GM23338 (cell line): ENCODE results near the gene DYNC2H1. TPM values are rescaled to one million over a fixed set of nuclear protein-coding genes. Genes with fewer than 3 reads are reported as not detected.

Experiments used
- ATAC-seq: fragments of 200-7000 bp; cut with Tn5 transposase; 3 replicates; pipeline ENCODE4 v1.9.1; 2020
- DNase-seq: peaks from one replicate; pipeline ENCODE4 v3.0.0-alpha.2; 2015; ENCODE audit warnings: low spot score
- H2AFZ ChIP-seq: fragments of 200-600 bp; sonication (generic); 2 replicates; pipeline ENCODE4 v1.8.0; 2016; ENCODE audit warnings: antibody characterized with exemption, mild to moderate bottlenecking, moderate library complexity
- H3F3A ChIP-seq: fragments of 200-600 bp; sonication (generic); replicated peaks from 2 replicates; pipeline ENCODE4 v1.8.0; 2017; ENCODE audit warnings: antibody characterized with exemption, mixed run types, low read depth
- H3K27ac ChIP-seq: fragments of 200-600 bp; sonication (generic); 2 replicates; pipeline ENCODE4 v1.6.1; 2016; ENCODE audit warnings: low read depth
- H3K27me3 ChIP-seq: fragments of 200-600 bp; sonication (generic); 2 replicates; pipeline ENCODE4 v1.8.0; 2016; ENCODE audit warnings: mild to moderate bottlenecking, mixed run types, moderate library complexity; ENCODE audit not compliant: insufficient read depth
- H3K36me3 ChIP-seq: fragments of 200-600 bp; sonication (generic); 2 replicates; pipeline ENCODE4 v1.8.0; 2016; ENCODE audit warnings: mild to moderate bottlenecking; ENCODE audit not compliant: insufficient read depth
- H3K4me1 ChIP-seq: fragments of 200-600 bp; sonication (generic); 2 replicates; pipeline ENCODE4 v1.8.0; 2016; ENCODE audit warnings: mild to moderate bottlenecking, moderate library complexity; ENCODE audit not compliant: insufficient read depth
- H3K4me2 ChIP-seq: fragments of 200-600 bp; sonication (generic); 2 replicates; pipeline ENCODE4 v1.7.1; 2017; ENCODE audit warnings: mixed run types
- H3K4me3 ChIP-seq: fragments of 200-600 bp; sonication (generic); 2 replicates; pipeline ENCODE4 v1.6.1; 2016; ENCODE audit warnings: mixed run types
- H3K79me2 ChIP-seq: fragments of 200-600 bp; sonication (generic); replicated peaks from 2 replicates; pipeline ENCODE4 v1.8.0; 2017; ENCODE audit warnings: mild to moderate bottlenecking; ENCODE audit not compliant: insufficient read depth
- H3K9me2 ChIP-seq: fragments of 200-600 bp; sonication (generic); 2 replicates; pipeline ENCODE4 v1.8.0; 2017; ENCODE audit not compliant: insufficient read depth
- H4K20me1 ChIP-seq: fragments of 200-600 bp; sonication (generic); replicated peaks from 2 replicates; pipeline ENCODE4 v1.8.0; 2017; ENCODE audit warnings: mild to moderate bottlenecking; ENCODE audit not compliant: insufficient read depth
- H3K27ac Mint-ChIP-seq: 2 replicates; pipeline ENCODE4 v1.8.0; 2020; ENCODE audit warnings: inconsistent platforms, mild to moderate bottlenecking, moderate library complexity, mixed read lengths
- H3K27me3 Mint-ChIP-seq: 3 replicates; pipeline ENCODE4 v1.8.0; 2022; ENCODE audit warnings: low read depth, mild to moderate bottlenecking, moderate library complexity, mixed read lengths, inconsistent platforms; ENCODE audit not compliant: insufficient read depth, poor library complexity
- H3K36me3 Mint-ChIP-seq: 3 replicates; pipeline ENCODE4 v1.8.0; 2021; ENCODE audit warnings: low read depth, mild to moderate bottlenecking, inconsistent platforms, moderate library complexity, mixed read lengths
- H3K4me1 Mint-ChIP-seq: 3 replicates; pipeline ENCODE4 v1.8.0; 2020; ENCODE audit warnings: mild to moderate bottlenecking, inconsistent platforms, mixed read lengths
- H3K4me3 Mint-ChIP-seq: 3 replicates; pipeline ENCODE4 v1.8.0; 2021; ENCODE audit warnings: moderate library complexity, mild to moderate bottlenecking, inconsistent platforms, mixed read lengths
- H3K9me3 Mint-ChIP-seq: 3 replicates; pipeline ENCODE4 v1.8.0; 2020; ENCODE audit warnings: moderate library complexity, mild to moderate bottlenecking, inconsistent platforms, mixed read lengths
- CREB1 ChIP-seq: fragments of 250-450 bp; sonication (Bioruptor Pico); IDR thresholded peaks from 2 replicates; pipeline ENCODE4 v1.5.0; 2020; ENCODE audit warnings: low read depth, mild to moderate bottlenecking, moderate library complexity
- CTCF ChIP-seq, 2 experiments: fragments of 200-600 bp in 1 of 2; sonication (generic) in 1 of 2; conservative IDR thresholded peaks; 2 replicates each; pipeline versions ENCODE4 v1.5.1 to v1.6.1; 2016 to 2017; ENCODE audit warnings: antibody characterized with exemption in 2 of 2, low read depth in 2 of 2, mild to moderate bottlenecking in 2 of 2, moderate library complexity in 1 of 2
- ETS1 ChIP-seq: IDR thresholded peaks from 2 replicates; pipeline ENCODE4 v1.6.1; 2016; ENCODE audit warnings: antibody characterized with exemption
- EZH2phosphoT487 ChIP-seq: fragments of 200-600 bp; sonication (generic); IDR thresholded peaks from one replicate; pipeline ENCODE4 v1.8.1; 2018; ENCODE audit warnings: antibody characterized with exemption; ENCODE audit not compliant: unreplicated experiment
- STAT1 ChIP-seq: IDR thresholded peaks from one replicate; pipeline ENCODE4 v1.6.1; 2016; ENCODE audit warnings: antibody characterized with exemption; ENCODE audit not compliant: unreplicated experiment
- ZNF331 ChIP-seq: fragments of 250-450 bp; sonication (Bioruptor Pico); IDR thresholded peaks from 2 replicates; pipeline ENCODE4 v1.5.0; 2020; ENCODE audit warnings: low read depth, mild to moderate bottlenecking, moderate library complexity
- ZNF462 ChIP-seq: fragments of 250-450 bp; sonication (Bioruptor Pico); IDR thresholded peaks from 2 replicates; pipeline ENCODE4 v1.5.0; 2020; ENCODE audit warnings: mild to moderate bottlenecking, moderate library complexity
- long read RNA-seq: library from polyadenylated mRNA; unstranded; transcript quantifications from one replicate; pipeline ENCODE4 v2.0.0, GENCODE V29; 2020; ENCODE audit not compliant: unreplicated experiment
- polyA plus RNA-seq: library from polyadenylated mRNA; unstranded; fragments of >200 nt; fragmentation: Nextera tagmentation; extraction: Ambion mirVana; gene quantifications from 2 replicates; pipeline ENCODE4 v1.2.1, GENCODE V29; 2016
- total RNA-seq: library from RNA; depleted of rRNA; stranded (reverse); fragments of >200 nt; shearing (Covaris generic); gene quantifications from 2 replicates; pipeline ENCODE4 v1.2.3, GENCODE V29; 2014; rRNA removed

DYNC2H1 gene
- total RNA-seq: 19.3 and 23.5 TPM in 2 replicates
- polyA plus RNA-seq: 22.5 and 23.3 TPM in 2 replicates
- long read RNA-seq, partial matches to known transcripts: 2 of 3 reads
- long read RNA-seq, other reads (novel, unspliced or antisense): 1 of 3 reads

GRCh38 chr11:103108933-103109817 lies at the start of gene DYNC2H1:
TSS of gene DYNC2H1 (plus strand) at chr11:103109426. CDS start at chr11:103109575, 149 bp downstream.
- Histone ChIP-seq H3K9me2 (no peaks in the 10 kb centered on the region), H3F3A (no peaks in the 10 kb centered on the region), H3K4me2 (peak within 1 kb of the TSS; percentile 86), H3K27ac (no peak within 1 kb of the TSS), H3K4me1 (peaks cover 8% of the 10 kb centered on the region; the same call in 1 of the 2 replicates), H3K4me3 (peak within 1 kb of the TSS; percentile 89), H2AFZ (peak within 1 kb of the TSS; percentile 95), H3K36me3 (no peaks in the 10 kb centered on the region), H3K79me2 (peaks cover 4% of the 10 kb centered on the region; the same call in 1 of the 2 replicates), H4K20me1 (no peaks in the 10 kb centered on the region), H3K27me3 (no peaks in the 10 kb centered on the region)
- H3K27ac Mint-ChIP-seq: peak within 1 kb of the TSS; percentile 91
- H3K4me3 Mint-ChIP-seq: peak within 1 kb of the TSS; percentile 94
- TF ChIP-seq STAT1 (no peak), ZNF331 (CRISPR knock-in tag) (no peak), CTCF (conservative IDR thresholded peaks at IDR 0.05; ENCODE audit: low read depth in 2 of 2) (peak; percentile 41 to 55), ZNF462 (CRISPR knock-in tag) (no peak), CREB1 (peak; percentile 45; the same call in 1 of the 2 replicates), ETS1 (no peak), EZH2phosphoT487 (no peak)
- H3K9me3 Mint-ChIP-seq: no peaks in the 10 kb centered on the region
- peaks cover 4% of the 10 kb centered on the region; the same call in 2 of the 3 replicates for H3K36me3 Mint-ChIP-seq
- DNase-seq (peak; percentile 96), ATAC-seq (peak; percentile 97)
- peaks cover 11% of the 10 kb centered on the region; the same call in 2 of the 3 replicates for H3K4me1 Mint-ChIP-seq
- H3K27me3 Mint-ChIP-seq: peaks cover 7% of the 10 kb centered on the region
